Liver (tissue), 9 donors: Measurements from ENCODE around the gene RBM6. TPM values are rescaled to one million over a fixed set of nuclear protein-coding genes. Genes with fewer than 3 reads are reported as not detected.

Source experiments
- DNase-seq: peaks from one replicate; pipeline ENCODE4 v3.0.0-alpha.2; 2017; ENCODE audit warnings: low spot score
- H3K27ac ChIP-seq, 2 donors: one replicate each; pipeline ENCODE4 v1.7.0; 2013; ENCODE audit warnings: inconsistent platforms in 2 of 2, low read length in 2 of 2, control low read depth in 1 of 2, low read depth in 1 of 2, mild to moderate bottlenecking in 1 of 2
- H3K27me3 ChIP-seq, 4 donors: one replicate each; pipeline versions ENCODE4 v1.6.1 to v1.7.0; 2013; ENCODE audit warnings: low read length in 3 of 4, inconsistent platforms in 1 of 4, mild to moderate bottlenecking in 1 of 4, moderate library complexity in 1 of 4; ENCODE audit not compliant: control insufficient read depth in 4 of 4, insufficient read depth in 4 of 4
- H3K36me3 ChIP-seq, 4 donors: one replicate each; pipeline versions ENCODE4 v1.6.1 to v1.7.0; 2013; ENCODE audit warnings: low read length in 3 of 4, mild to moderate bottlenecking in 3 of 4, low read depth in 1 of 4, moderate library complexity in 1 of 4; ENCODE audit not compliant: control insufficient read depth in 4 of 4, insufficient read depth in 3 of 4
- H3K4me1 ChIP-seq, 4 donors: one replicate each; pipeline versions ENCODE4 v1.6.1 to v1.7.0; 2013; ENCODE audit warnings: low read length in 3 of 4, mild to moderate bottlenecking in 3 of 4, moderate library complexity in 1 of 4; ENCODE audit not compliant: control insufficient read depth in 4 of 4, insufficient read depth in 4 of 4
- H3K4me3 ChIP-seq, 3 donors: one replicate each; pipeline versions ENCODE4 v1.6.1 to v1.7.0; 2013; ENCODE audit warnings: low read length in 3 of 3, control low read depth in 1 of 3, low read depth in 1 of 3, mild to moderate bottlenecking in 1 of 3
- H3K9ac ChIP-seq, 2 donors: one replicate each; pipeline ENCODE4 v1.7.0; 2013; ENCODE audit warnings: low read length in 2 of 2, mild to moderate bottlenecking in 2 of 2, moderate library complexity in 2 of 2, control low read depth in 1 of 2, low read depth in 1 of 2
- H3K9me3 ChIP-seq, 4 donors: one replicate each; pipeline versions ENCODE4 v1.6.1 to v1.7.0; 2013; ENCODE audit warnings: low read length in 3 of 4; ENCODE audit not compliant: control insufficient read depth in 4 of 4
- ATF3 ChIP-seq: IDR thresholded peaks from 2 replicates; pipeline ENCODE4 v1.6.1; 2016; ENCODE audit warnings: antibody characterized with exemption
- EGR1 ChIP-seq, 2 donors: IDR thresholded peaks; 2 replicates each; pipeline ENCODE4 v1.6.1; 2016 to 2018; ENCODE audit warnings: antibody characterized with exemption in 2 of 2, low read depth in 2 of 2
- FOXA1 ChIP-seq: IDR thresholded peaks from 2 replicates; pipeline ENCODE4 v1.6.1; 2016; ENCODE audit warnings: antibody characterized with exemption
- GABPA ChIP-seq, 2 donors: IDR thresholded peaks in 1 of 2; conservative IDR thresholded peaks in 1 of 2; 2 replicates each; pipeline ENCODE4 v1.6.1; 2016; ENCODE audit warnings: antibody characterized with exemption in 2 of 2, mild to moderate bottlenecking in 1 of 2, moderate library complexity in 1 of 2
- HNF4A ChIP-seq, 2 donors: conservative IDR thresholded peaks; 2 replicates each; pipeline ENCODE4 v1.6.1; 2016; ENCODE audit warnings: antibody characterized with exemption in 2 of 2, mild to moderate bottlenecking in 2 of 2
- HNF4G ChIP-seq: IDR thresholded peaks from 2 replicates; pipeline ENCODE4 v1.6.1; 2016; ENCODE audit warnings: antibody characterized with exemption
- JUND ChIP-seq, 2 donors: IDR thresholded peaks; 2 replicates each; pipeline ENCODE4 v1.6.1; 2016; ENCODE audit warnings: antibody characterized with exemption in 2 of 2
- MAX ChIP-seq: IDR thresholded peaks from 2 replicates; pipeline ENCODE4 v1.6.1; 2016; ENCODE audit warnings: antibody characterized with exemption
- NR2F2 ChIP-seq: IDR thresholded peaks from 2 replicates; pipeline ENCODE4 v1.6.1; 2016; ENCODE audit warnings: antibody characterized with exemption
- RAD21 ChIP-seq, 2 donors: IDR thresholded peaks; 2 replicates each; pipeline ENCODE4 v1.6.1; 2016; ENCODE audit warnings: antibody characterized with exemption in 2 of 2, mild to moderate bottlenecking in 2 of 2
- RXRA ChIP-seq, 2 donors: IDR thresholded peaks; 2 replicates each; pipeline ENCODE4 v1.6.1; 2017 to 2018; ENCODE audit warnings: antibody characterized with exemption in 2 of 2, mild to moderate bottlenecking in 1 of 2
- SP1 ChIP-seq: IDR thresholded peaks from 2 replicates; pipeline ENCODE4 v1.6.1; 2018; ENCODE audit warnings: antibody characterized with exemption, mild to moderate bottlenecking
- WGBS: extraction: QIAGEN DNeasy Blood & Tissue Kit; methylation state at CpG from one replicate; pipeline ENCODE4 v1.1.7; 2013; 5-methylcytosine and 5-hydroxymethylcytosine counted together
- polyA plus RNA-seq, 2 donors: library from polyadenylated mRNA; stranded (reverse) in 1 of 2; unstranded in 1 of 2; fragments of 200-250 nt in 1 of 2; fragments of >200 nt in 1 of 2; fragmentation: Nextera tagmentation in 1 of 2; extraction: Ambion mirVana in 1 of 2; gene quantifications; one replicate each; pipeline versions ENCODE4 v1.2.1 to v1.2.3, GENCODE V29; 2013 to 2015
- total RNA-seq, 2 donors: library from RNA; depleted of rRNA; stranded (reverse); fragments of >200 nt; gene quantifications; one replicate each; pipeline ENCODE4 v1.2.3, GENCODE V29; 2014
- TF ChIP-seq, protein P1 (sequence below): IDR thresholded peaks from 2 replicates; pipeline ENCODE4 v1.6.1; 2016; ENCODE audit warnings: antibody characterized with exemption
- donor health status: healthy.
- donor health status: healthy.
- donor health status: healthy.
- donor health status: healthy.
- donor health status: healthy.

Gene RBM6
- total and polyA plus RNA-seq, 4 donors: 10.9 to 59.2 (median 37.5) TPM

DNA sequence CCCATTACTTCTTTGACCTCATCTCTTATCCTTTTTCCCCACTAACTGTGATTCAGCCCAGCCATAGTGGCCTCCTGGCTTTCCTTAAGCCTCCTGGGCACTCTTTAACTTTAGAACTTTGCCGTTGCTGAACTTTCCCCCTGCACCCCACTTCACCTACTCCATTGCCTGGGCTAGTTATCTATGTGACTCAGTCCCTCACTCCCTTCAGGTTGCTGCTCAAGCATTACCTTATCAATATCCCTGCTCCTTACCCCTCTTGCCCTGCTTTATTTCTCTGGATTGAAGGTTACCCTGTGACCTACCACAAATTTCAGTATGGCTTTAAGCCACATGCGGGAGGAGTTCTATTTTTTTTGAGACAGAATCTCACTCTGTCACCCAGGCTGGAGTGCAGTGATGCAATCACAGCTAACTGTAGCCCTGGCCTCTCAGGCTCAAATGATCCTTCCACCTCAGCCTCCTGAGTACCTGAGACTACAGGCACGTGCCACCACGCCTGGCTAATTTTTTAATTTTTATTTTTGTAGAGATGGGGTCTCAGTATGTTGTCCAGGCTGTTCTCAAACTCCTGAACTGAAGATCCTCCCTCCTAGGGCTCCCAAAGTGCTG, 13.7 kb upstream of the RBM6 start:
- TF ChIP-seq SP1 (no peak), GABPA (IDR thresholded peaks at IDR 0.05 in 1 of 2, conservative IDR thresholded peaks at IDR 0.05 in 1 of 2) (no peak), EGR1 (IDR thresholded peaks at IDR 0.05; ENCODE audit: low read depth in 2 of 2) (no peak), RAD21 (IDR thresholded peaks at IDR 0.05) (no peak)
- TF ChIP-seq, protein P1, sequence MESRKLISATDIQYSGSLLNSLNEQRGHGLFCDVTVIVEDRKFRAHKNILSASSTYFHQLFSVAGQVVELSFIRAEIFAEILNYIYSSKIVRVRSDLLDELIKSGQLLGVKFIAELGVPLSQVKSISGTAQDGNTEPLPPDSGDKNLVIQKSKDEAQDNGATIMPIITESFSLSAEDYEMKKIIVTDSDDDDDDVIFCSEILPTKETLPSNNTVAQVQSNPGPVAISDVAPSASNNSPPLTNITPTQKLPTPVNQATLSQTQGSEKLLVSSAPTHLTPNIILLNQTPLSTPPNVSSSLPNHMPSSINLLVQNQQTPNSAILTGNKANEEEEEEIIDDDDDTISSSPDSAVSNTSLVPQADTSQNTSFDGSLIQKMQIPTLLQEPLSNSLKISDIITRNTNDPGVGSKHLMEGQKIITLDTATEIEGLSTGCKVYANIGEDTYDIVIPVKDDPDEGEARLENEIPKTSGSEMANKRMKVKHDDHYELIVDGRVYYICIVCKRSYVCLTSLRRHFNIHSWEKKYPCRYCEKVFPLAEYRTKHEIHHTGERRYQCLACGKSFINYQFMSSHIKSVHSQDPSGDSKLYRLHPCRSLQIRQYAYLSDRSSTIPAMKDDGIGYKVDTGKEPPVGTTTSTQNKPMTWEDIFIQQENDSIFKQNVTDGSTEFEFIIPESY: no peak
- H3K27me3 ChIP-seq: no peaks in the 10 kb centered on the region
- H3K9ac ChIP-seq: no peak overlapping the region
- no peak overlapping the region for H3K27ac ChIP-seq
- no peaks in the 10 kb centered on the region for H3K9me3 ChIP-seq
- no peaks in the 10 kb centered on the region for H3K36me3 ChIP-seq
- H3K4me1 ChIP-seq: peaks cover 0 to 12% (median 3%) of the 10 kb centered on the region in 4 donors
- no peak overlapping the region for H3K4me3 ChIP-seq
- DNase-seq: no peak
- WGBS: 93% methylated on average over 4 of the region's 4 CpGs

DNA sequence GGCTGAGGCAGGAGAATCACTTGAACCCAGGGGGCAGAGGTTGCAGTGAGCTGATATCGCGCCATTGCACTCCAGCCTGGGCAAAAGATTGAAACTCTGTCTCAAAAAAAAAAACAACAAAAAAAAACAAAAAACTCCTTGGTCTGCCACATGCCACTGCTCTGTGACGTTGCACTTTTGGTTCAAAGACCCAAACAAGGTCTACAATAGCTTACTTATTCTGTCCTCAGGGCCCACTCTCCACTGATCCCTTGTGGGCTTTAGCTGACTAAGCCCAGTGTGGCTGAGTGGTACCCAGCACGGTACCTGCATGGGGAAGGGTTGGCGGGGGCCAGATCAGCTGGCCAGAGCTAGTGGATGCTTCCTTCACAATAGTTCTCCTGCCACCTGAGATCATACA, 12.2 kb upstream of the RBM6 start:
- H3K4me1 ChIP-seq: peaks cover 0 to 12% (median 3%) of the 10 kb centered on the region in 4 donors
- TF ChIP-seq GABPA (IDR thresholded peaks at IDR 0.05 in 1 of 2, conservative IDR thresholded peaks at IDR 0.05 in 1 of 2): no peak
- TF ChIP-seq, protein P1: no peak
- TF ChIP-seq JUND (IDR thresholded peaks at IDR 0.05): no peak
- TF ChIP-seq EGR1 (IDR thresholded peaks at IDR 0.05; ENCODE audit: low read depth in 2 of 2): no peak
- TF ChIP-seq RXRA (IDR thresholded peaks at IDR 0.05): no peak
- TF ChIP-seq HNF4A (conservative IDR thresholded peaks at IDR 0.05): no peak
- no peak for TF ChIP-seq FOXA1
- no peak for TF ChIP-seq SP1
- no peak for TF ChIP-seq HNF4G
- TF ChIP-seq ATF3: no peak
- no peak for TF ChIP-seq NR2F2
- no peak for TF ChIP-seq MAX
- no peak overlapping the region for H3K27ac ChIP-seq

More for the DNA sequence above, 12.2 kb upstream of the RBM6 start:
- 95% methylated on average over 5 of the region's 5 CpGs for WGBS
- Histone ChIP-seq H3K36me3 (no peaks in the 10 kb centered on the region), H3K9me3 (no peaks in the 10 kb centered on the region), H3K4me3 (no peak overlapping the region), H3K9ac (no peak overlapping the region), H3K27me3 (no peaks in the 10 kb centered on the region)
- no peak for DNase-seq
